IPS-NIHi7 (cell line): Measurements from ENCODE around the gene A3GALT2.

Source experiments
- DNase-seq: peaks from one replicate; pipeline ENCODE4 v3.0.0; 2012; ENCODE audit warnings: mixed read lengths; ENCODE audit errors: extremely low spot score

A3GALT2 gene

DNA sequence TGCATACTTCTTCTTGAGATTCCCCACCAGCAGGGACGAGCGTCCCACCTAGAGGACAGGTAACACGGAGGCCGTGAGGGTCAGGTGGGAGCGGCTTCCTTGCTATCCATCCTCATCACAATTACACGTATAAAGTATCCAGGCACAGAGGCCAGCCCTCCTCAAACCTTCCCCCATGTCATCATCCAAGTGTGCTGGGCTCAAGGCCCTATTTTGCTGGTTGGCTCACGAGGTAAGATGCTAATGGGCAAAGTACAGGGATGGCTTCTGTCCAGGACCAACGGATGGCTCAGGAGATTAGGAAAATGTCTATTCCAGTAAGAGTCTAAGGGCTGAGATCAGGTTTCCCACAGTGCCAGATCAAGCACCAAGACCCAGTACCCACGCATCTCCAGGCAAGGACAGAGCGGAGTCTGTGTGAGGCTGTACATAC is 11.5 kb upstream of the A3GALT2 start:
- no peak for DNase-seq

DNA sequence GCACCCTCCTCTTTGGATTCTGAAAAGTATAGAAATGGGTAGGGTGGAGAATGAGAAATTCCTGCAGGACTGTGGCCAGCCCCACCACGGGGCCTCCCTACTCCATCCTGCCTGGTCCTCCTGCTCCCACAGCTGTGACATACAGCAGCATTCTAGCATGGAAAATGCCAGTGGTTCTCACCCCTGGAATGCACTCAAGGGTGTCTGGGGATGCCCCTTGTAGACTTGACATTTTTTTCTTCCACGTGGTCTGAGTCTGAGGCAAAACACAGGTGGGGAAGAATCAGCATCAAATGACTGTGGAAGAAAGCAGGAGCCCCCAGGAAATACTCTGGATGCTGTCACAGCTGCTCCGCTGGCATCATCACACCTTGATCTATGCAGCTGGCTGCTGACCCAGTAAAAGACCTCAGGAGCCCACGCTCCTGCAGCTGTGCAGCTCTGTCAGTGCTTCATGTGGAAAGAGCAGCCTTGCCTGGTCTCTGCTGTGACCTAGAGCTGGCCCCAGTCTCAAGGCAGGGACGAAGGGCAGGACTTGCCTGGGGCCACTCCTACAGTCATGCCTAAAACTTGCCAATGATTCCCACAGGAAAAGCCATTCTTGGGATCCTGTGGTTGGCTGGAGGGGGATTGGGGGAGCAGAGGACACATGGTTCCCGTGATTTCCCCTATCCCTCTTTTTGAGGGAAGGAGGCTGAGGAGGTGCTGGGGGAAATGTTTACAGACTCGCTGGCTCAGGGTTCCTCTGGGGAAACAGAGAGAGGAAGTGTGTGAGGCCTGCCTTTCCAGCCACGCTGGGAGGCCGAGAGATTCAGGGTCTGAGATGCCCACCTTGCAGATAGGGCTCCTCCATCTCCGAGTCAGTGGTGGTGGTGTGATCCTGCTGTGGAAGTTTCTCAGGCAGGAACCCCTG is 10.8 kb upstream of the A3GALT2 start:
- no peak for DNase-seq

DNA sequence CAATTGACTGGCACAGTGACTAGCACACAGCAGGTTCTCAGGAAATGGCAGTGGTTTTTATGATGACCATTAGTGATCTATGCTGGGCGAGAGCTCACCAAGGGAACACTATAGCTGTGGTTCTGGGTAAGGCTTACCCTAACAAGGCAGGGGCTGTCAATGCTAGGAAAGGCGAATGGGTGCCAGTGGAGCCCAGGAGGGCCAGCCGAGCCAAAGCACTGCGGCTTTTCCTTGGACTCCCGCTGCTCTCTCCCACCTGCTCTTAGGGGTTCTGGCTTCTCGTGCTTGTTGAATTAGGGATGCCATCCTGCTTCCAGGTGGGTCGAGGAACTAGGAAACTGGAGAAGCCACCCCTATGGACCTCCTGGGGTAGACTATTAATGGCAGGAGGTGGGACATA is 10.0 kb upstream of the A3GALT2 start:
- no peak for DNase-seq

DNA sequence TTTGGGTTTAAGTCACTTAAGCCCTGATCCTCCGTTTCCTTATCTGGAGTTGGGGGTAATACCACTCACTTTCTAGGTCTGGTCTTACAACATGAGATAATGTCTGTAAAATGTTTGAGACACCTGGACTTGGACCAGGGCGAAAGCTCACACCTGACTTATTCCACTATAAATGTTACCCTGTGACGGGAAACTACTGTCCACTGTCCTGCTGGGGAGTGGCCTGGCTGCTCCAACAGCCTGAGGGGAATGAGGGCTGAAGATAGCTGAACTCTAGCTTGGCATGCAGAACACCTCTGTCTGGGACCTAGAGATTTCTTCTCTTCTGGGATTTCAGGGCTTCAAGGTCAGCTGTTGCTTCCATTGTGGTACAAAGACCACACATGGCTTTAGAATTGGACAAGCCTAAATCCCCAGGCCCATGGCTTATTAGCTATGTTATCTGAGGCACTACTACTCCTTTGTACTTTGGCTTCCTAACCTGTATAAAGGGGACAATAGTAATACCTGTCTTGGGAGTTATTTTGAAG is 9.5 kb upstream of the A3GALT2 start:
- DNase-seq, result no peak

DNA sequence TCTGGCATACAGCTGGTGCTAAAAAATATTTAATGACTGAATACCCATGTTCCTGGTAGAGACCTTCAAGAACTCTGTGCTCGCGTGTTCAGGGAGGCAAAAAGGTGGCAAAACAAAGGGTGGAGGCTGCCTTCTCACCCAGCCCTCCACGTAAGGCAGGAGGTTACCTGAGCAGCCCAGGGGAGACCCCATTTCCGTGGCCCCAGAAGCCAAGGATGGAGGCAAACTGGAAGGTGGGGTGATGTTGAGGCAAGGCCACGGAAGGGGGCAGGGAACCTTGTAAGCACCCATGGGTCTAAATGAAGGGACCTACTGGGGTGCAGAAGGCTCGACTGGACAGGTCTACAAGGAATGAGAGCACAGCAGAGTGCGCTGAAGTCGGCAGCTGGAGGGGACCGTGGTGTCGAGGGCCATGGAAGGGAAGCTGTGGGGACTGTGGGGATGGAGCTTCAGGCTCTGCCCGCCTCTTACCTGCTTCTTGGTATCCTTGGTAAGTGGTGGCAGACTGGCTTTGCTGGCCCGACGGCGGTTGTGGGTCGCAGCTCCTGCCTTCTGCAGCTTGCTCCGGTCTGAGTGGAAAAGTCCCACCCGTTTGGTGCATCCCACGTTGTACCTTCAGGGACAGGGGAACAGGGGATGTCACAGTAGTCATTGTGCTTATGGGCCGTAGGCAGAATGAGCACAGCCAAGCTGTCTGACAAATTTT is 8.9 kb upstream of the A3GALT2 start:
- DNase-seq, result no peak

DNA sequence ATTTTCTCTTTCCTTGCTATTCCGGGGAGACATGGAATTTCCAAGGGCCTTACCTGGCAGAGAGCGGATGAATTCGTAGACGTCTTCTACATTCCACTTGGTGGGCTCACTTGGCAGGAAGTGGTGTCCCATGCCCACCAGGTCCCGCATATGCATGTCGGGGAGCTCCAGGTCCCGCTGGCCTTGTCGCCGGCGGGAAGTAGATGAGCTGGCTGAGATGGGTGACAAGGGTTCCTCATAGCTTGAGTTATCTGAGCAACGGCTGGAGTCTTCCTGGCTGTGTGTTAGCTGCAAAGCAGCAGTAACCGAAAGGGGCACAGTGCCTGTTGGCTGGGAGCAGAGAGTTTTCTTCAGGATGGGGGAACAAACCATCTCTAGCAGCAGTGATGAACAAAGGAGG is 7.9 kb upstream of the A3GALT2 start:
- DNase-seq, result no peak

DNA sequence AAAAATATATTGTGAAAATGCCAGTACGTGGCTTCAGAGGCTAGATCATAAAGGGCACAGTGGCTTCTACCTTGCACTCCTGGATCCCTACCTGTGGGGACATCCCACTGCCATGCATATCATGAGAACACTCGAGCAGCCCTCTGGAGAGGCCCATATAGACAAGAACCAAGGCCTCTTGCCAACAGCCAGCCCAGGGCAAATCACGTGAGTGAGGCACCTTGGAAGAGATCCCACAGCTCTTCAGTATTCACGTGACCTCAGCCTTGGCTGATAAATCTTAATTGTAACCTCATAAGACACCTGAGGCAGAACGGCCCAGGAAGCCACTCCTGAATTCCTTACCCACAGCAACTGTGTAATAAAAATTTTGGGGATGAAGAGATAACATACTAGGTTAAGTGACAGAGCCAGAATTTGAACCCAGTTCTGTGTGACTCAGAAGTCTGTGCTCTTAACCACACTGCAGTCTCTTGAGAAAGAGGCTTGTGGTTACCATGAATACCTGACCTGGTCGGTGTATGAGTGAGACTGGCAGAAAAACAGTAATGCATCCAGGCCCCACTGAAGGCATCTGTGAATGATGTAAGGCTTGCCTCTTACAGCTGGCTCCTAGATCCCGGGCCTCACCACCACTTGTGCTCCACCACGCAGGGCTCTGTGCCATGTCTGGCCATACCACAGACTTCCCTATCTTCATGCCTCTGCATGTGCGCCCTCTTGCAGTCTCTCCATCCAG is 6.9 kb upstream of the A3GALT2 start:
- DNase-seq, result no peak

DNA sequence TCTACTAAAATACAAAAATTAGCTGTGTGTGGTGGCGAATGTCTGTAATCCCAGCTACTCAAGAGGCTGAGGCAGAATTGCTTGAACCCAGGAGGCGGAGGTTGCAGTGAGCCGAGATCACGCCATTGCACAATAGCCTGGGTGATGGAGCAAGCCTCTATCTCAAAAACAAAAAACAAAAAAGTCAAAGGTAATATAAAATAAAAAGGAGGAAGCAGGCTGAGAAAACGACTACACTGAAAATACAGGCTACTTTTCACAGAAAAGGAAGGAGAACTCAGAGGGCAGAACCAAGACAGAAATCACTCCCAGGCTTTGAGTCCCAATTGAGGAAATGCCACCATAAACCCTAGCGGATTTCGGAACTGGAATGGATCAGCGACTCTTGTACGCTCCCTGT is 5.9 kb upstream of the A3GALT2 start:
- DNase-seq, result no peak

DNA sequence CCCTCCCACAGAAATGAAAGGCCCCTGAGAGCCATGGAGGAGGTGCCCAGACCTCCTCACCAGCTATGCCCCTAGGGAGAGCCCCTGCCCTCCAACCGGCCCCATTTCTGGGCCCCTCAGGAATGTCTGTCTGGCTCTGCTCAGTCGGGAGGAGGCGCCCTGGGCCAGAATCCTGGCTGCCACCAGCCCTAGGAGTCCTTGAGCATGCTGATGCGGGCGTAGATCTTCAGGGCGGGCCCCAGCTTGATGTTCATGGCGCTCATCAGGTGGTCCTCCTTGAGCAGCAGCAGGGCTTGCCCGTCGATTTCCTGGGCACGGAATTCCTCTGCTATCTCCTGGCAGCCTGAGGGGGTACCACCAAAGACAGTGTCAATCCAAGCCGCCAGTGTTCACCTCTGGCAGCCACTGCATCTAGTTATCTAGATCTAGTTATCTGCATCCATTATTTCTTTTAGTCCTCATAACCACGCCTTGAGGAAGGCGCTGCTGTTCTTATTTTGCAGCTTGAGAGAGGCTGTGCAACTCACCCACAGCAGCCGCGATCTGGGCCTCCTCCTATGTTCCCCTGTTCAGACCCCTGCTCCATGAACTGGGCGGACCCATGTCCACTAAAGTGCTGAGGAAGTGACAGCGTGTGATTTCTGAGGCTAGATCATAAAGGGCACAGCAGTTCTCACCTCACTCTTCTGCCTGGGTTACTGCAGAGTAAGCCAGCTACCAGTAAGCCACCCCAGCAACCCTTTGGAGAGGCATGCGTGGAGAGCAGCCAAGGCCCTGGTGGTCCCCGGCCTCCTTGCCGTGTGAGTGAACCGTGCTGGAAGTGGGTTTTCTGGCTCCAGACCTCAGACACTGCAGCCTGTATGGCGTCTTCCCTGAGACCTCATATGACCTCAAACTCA is 4.0 kb upstream of the A3GALT2 start:
- no peak for DNase-seq

DNA sequence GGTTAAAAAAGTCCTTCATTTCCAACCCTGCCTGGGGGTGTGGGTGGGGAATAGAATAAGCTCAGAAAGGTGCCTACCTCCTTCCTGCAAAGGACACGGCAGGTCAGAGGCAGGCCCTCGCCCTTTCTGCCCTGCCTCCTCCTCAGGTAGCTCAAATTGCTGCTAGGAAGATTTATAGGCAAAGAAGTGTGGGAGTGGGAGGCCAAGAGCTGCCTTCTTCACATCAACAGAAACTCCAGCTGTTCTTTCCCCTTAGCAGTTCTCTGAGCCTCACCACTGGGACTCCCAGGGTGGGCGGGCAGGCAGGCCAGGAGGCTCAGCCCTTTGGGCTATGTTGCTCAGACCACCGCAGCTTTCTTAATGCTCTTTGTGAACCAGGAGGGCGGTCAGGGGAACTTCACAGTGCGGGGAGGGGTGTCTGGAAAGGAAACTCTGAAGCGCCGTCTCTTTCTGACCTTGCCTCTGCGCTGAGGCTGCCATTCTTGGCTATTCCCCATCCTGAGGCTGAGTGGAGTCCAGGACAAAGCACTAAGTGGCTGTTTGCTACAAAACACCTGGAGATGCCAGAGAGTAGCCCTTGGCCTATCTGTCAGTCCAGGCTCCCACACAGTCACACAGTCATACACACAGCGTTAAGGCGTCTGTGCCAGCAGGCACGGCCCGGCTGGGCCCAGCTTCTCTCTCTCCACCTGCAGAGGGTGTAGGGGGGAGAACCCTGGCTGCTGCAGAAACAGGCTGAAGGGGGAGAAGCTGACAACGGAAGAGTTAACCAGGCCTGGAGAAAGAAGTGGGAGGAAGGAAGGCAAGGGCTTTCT is 3.0 kb upstream of the A3GALT2 start:
- DNase-seq, result no peak

DNA sequence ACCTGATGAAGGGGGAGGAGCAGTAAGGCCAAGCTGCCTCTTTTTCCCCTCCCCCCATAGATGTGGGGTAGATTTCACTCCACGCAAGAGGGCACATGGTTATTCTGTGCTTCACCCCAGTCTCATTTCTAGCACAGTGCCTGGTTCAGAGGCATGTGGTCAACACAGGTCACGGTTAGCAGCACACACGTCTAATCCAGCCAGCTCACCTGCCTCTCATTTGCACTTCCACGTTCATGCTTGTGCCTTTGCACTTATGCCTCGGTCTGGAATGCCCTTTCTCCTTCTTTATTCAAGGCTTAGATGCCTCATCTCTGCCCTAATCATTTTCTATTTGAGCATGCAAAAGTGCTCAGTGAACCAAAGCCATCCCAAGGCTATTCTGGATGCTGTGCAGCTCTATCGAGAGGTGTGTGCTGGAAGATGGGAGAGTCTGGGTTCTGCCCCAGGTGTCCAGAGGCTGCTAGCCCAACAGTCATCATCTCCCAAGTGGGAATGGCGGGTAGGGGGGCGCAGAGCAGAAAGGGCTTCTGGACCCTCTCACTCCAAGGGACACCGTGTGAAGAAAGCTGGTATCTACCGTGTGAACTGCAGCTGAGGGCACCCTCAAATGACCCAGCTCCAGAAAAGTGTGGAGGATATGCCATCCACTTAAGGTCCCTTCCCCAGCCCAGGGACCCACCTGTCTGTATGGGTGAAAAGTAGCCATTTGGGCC is 2.1 kb upstream of the A3GALT2 start:
- no peak for DNase-seq

DNA sequence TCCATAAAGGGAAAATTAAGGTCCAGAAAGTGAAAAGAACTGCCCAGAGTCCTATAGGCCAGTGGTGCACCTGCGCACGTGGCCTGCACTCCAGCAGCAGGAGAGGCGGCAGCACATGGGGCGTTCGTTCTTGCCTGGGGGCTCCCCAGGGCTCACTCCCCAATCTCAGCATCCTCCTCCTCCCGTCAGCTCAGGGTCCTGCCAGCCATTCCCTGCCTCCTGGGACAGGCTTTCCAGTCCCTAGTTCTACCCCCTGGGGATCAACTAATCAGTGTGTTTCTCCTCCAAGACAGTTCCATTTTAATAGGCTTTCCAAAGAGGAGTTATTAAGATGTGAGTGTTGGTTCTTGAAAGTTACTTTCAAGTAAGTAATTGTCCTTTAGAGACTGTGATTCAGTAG is 1.2 kb upstream of the A3GALT2 start:
- no peak for DNase-seq

DNA sequence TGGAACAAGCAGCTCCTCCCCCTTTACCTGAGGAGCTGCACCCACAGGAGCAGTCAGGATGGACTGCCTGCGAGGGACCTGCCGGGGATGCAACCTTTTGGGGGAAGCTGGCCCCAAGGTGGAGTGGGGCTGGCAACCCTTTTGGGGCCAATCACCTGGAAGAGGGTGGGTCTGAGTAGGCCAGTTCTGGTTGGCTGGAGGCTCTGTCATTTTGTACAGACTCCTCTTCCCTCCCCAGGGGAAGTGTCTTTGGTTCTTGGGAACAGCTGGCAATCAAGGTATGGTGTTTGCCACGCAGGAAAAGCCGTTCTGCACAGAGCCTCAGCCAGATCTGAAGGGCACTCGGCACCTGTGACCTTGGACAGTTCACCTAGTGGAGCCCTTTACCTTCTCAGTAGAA is 280 bp upstream of the A3GALT2 start:
- DNase-seq, result no peak

DNA sequence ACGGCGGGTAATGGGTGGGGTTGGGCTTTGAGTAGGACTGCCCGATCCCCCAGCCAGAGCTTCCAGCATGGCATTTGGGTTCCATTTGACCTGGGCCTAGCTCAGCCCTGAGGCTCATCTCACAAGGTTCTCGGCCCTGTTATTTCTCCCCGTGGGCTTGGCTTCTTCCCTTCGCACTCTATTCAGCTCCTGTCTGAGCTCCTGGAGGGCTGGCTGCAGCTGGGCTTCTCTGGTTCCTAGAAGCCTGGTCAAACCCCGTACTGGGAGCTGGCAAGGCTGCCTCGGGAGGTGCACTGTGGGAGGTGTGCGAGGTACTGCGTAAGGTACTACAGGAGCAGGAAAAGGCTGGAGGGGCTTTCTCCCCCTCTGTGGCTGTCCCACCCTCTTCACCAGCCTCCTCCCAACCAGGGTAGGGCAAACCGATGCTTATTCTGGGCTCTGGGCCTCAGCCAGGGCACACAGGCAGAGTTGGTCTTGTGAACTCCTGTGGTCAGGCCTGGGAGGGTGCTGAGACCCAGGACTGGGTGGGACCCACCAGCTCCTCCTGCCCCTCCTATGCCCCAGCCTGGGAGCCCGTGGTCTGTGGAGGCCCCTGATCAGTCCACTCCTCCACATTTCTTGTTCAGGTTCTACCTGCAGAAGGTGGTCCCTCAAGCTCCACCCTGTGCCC is 814 bp downstream of the A3GALT2 start:
- no peak for DNase-seq

DNA sequence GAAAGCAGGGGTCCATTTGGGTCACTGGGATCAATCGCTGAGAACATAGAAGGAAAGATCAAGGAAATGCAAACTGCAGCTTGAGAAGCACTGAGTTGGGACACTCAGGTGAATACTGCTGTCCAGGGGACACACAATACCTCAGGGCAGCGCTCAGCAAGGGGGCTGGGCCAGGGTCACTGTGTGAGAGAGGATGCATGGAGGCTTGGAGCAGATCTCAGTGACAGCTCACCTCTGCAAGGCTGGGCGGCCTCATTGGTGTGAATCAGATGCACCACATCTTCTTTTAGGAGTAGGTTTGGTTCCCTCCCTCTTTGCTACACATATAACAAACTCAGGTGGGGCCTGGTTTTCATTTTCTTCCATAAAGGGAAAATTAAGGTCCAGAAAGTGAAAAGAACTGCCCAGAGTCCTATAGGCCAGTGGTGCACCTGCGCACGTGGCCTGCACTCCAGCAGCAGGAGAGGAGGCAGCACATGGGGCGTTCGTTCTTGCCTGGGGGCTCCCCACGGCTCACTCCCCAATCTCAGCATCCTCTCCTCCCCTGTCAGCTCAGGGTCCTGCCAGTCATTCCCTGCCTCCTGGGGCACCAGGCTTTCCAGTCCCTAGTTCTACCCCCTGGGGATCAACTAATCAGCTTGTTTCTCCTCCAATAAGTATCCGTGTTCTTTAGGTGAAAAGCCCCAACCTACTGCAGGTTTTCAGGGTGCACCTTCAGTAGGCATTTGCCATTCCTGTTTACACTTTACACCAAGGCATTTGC is 1.5 kb downstream of the A3GALT2 start:
- no peak for DNase-seq

DNA sequence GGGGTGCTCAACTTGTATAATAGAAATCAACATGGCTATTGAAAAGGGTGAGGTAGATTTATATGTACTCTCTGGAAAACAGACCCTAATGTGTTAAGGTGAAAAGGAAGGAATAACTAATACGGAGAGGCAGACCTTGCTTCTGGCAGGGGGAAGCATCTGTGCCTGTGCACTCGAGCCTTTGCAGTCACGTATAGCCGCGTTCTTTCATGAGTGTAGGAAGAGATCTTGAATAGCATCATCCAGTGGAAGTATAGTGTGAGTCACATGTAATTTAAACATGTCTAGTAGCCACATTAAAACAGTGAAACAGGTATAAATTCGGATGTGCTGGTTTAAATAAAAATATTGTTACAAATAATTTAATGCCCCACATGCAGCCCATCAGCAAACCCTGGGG is 3.0 kb downstream of the A3GALT2 start:
- no peak for DNase-seq

DNA sequence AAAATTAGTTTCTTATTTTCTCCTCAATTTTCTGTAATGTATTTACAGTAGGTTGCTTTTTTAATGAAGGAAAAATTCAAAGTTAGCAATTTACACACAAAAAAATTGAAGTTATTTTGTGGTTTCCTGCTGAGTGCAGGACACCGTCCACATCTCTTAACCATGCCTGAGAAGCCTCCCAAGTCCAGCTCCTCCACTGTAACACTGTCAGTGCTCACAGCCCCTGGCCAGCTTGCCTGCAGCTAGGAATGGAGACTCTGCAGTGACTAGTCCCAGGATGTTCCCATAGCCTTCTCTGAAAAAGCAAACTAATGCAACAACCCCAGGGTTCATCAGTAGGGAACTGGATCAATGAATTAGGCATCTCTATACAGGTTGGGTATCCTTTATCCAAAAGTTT is 3.5 kb downstream of the A3GALT2 start:
- no peak for DNase-seq

DNA sequence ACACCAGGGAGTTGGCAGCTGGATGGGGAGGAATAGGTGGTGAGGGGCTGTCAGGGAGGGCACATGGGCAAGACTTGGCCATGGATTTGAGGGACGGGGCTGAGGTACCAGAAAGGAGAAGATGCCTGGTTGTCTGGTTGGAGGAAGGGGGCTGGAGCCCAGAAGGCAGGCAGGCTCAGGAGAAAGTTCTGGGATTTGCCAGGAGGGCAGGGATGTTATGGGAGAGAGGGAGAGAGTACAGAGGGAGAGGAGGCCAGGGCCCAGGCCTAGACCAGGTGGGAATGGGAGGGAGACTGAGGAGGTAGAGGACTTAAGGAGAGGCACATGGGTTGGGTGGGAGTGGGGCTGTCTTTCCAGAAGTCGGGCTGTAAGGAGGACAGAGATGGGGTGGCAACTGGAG is 4.3 kb downstream of the A3GALT2 start:
- DNase-seq, result no peak
